ENCODE measurements around the gene RPS15.
A peak's percentile ranks its signal among the peaks of the same experiment; 100 is the strongest.

Gene RPS15

GRCh38 chr19:1396768-1397679 lies 41.2 kb upstream of the RPS15 start:
- Histone ChIP-seq H3K36me3 (ENCODE audit: control insufficient read depth, insufficient read depth, low read length) (no peaks in the 10 kb centered on the region), H3K27me3 (ENCODE audit: control insufficient read depth, insufficient read depth, low read length) (peaks cover 4% of the 10 kb centered on the region), H3K9me3 (ENCODE audit: control insufficient read depth, low read length) (no peaks in the 10 kb centered on the region), H3K9ac (ENCODE audit: low read length) (no peak overlapping the region), H3K4me3 (ENCODE audit: low read length) (no peak overlapping the region), H3K4me1 (ENCODE audit: control insufficient read depth, insufficient read depth, low read length) (peaks cover 25% of the 10 kb centered on the region)

DNA sequence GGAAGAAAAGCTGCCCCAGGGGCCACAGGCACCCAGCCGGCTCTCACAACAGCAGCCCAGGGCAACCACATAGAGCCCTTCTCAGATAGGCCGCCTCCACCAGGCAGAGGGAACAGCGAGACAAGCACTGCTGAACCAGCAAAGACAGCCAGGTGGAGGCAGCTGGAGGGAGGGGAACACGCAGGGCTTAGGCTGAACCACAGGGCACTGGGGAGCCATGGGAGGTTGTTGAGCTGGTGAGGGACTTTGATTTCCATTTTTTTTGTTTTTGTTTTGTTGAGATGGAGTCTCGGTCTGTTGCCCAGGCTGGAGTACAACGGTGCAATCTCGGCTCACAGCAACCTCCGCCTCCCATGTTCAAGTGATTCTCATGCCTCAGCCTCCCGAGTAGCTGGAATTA lies 40.4 kb upstream of the RPS15 start:
- Histone ChIP-seq H3K9me3 (ENCODE audit: control insufficient read depth, low read length) (no peaks in the 10 kb centered on the region), H3K9ac (ENCODE audit: low read length) (no peak overlapping the region), H3K36me3 (ENCODE audit: control insufficient read depth, insufficient read depth, low read length) (no peaks in the 10 kb centered on the region), H3K27me3 (ENCODE audit: control insufficient read depth, insufficient read depth, low read length) (peaks cover 7% of the 10 kb centered on the region), H3K4me1 (ENCODE audit: control insufficient read depth, insufficient read depth, low read length) (peaks cover 25% of the 10 kb centered on the region), H3K4me3 (ENCODE audit: low read length) (no peak overlapping the region)

DNA sequence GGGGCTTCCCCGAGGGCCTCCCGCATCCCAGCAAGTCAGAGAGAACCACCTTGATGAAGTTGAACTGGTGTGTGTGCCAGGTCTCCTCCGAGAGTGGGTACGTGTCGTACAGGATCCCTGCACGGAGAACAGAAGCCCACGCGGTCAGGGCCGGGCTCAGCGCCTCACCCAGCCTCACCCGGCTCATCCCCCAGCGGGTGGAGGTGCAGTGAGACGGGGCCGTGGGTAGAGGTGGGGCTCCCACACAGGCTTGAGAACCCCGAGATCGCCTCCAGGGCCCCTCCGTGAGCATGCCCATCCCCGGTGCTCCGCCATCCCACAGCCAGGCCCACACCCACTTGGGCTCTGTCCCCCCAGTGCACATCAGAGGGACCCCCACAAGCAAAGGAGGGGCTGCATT lies 39.1 kb upstream of the RPS15 start:
- Histone ChIP-seq H3K9ac (ENCODE audit: low read length) (no peak overlapping the region), H3K4me3 (ENCODE audit: low read length) (no peak overlapping the region), H3K36me3 (ENCODE audit: control insufficient read depth, insufficient read depth, low read length) (no peaks in the 10 kb centered on the region), H3K4me1 (ENCODE audit: control insufficient read depth, insufficient read depth, low read length) (peaks cover 25% of the 10 kb centered on the region), H3K9me3 (ENCODE audit: control insufficient read depth, low read length) (no peaks in the 10 kb centered on the region), H3K27me3 (ENCODE audit: control insufficient read depth, insufficient read depth, low read length) (peaks cover 7% of the 10 kb centered on the region)

- H3K4me3 ChIP-seq (ENCODE audit: low read length), result no peak overlapping the region
- H3K4me1 ChIP-seq (ENCODE audit: control insufficient read depth, insufficient read depth, low read length), result peaks cover 25% of the 10 kb centered on the region
- H3K9ac ChIP-seq (ENCODE audit: low read length), result no peak overlapping the region
- H3K36me3 ChIP-seq (ENCODE audit: control insufficient read depth, insufficient read depth, low read length), result no peaks in the 10 kb centered on the region
- H3K9me3 ChIP-seq (ENCODE audit: control insufficient read depth, low read length), result no peaks in the 10 kb centered on the region
- H3K27me3 ChIP-seq (ENCODE audit: control insufficient read depth, insufficient read depth, low read length), result peaks cover 7% of the 10 kb centered on the region
Observed at GRCh38 chr19:1399745-1400144, 38.5 kb upstream of the RPS15 start.

DNA sequence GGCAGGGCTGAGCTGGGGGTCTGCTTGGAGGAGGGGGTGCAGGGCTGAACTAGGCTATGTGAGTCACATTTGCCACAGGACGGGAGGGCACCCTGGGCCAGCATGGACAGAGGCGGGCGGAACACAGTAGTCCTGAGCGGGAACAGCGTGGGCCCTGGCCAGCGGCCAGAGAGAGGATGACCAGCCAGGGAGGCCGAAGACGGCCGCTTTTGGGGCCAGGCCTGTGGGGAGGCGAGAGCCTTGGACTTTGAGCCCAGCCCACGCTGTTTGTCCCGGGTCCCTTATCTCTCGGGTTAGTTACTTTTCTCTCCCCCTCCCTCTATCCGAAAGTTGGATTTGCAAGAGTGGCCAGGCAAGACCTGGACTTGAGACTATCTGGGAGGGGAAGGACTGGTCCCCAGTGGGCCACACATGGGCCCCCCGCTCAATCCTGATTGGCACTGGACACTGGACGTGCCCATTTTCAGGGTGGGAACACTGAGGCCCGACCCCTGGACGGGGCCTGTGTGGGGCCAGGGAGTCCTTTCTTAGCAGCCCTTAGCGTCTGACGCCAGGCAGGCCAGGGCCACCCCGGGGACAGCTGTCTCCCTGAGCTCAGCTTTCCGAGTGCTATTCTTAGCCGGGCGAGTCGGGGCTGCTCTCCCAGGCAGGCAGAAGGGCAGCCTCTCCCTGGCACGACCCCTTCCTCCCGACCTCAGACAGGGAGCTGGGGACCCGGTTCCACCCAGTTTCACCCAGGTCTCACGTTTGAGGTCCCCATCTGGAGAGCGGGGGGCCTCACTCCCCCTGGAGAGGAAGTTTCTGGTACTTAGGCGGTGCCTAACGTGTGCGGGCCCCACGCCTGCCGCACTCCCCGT lies 37.7 kb upstream of the RPS15 start:
- H3K27me3 ChIP-seq (ENCODE audit: control insufficient read depth, insufficient read depth, low read length), result peaks cover 7% of the 10 kb centered on the region
- no peaks in the 10 kb centered on the region for H3K36me3 ChIP-seq (ENCODE audit: control insufficient read depth, insufficient read depth, low read length)
- H3K4me3 ChIP-seq (ENCODE audit: low read length), result no peak overlapping the region
- H3K4me1 ChIP-seq (ENCODE audit: control insufficient read depth, insufficient read depth, low read length), result peaks cover 25% of the 10 kb centered on the region
- H3K9me3 ChIP-seq (ENCODE audit: control insufficient read depth, low read length), result no peaks in the 10 kb centered on the region
- peak overlapping the region; percentile 48 for H3K9ac ChIP-seq (ENCODE audit: low read length)

DNA sequence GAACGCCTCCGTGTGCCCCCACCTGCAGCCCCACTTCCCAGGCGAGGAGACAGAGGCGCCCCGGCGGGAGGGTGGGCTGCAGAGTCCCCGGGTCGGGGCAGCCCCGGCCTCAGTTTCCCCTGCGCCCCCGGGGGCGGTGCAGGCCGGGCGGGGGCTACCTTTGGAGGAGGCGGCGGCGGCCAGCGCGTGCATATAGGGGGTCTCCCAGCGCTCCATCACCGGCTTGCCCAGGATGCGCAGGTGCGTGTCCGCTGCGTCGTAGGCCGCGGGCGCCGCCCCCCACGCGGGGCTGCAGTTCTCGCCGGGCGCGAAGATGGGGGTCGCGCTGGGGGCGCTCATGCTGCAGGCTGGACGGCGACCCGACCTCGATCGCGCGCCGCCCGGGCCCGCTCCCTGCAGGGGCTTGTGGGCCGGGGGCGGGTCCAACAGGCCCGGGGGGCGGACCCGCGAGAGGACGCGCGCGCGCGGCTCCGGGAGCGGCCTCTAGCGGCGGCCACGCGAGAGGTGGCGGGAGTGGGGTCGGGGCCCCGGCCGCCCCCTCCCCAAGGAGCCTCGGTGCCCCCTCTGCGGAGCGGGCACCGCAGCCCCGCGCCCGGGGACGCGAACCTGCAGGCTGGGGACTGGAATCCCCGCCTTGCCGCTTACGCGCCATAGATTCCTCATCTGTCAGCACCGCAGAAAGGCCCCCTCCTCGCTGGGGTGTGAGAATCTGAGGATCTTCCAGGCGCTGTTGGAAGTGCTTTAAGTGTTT lies 36.9 kb upstream of the RPS15 start, which contains the start of gene GAMT:
TSS of gene GAMT (minus strand) at position 405 of the 751 bp plus-strand sequence. CDS start at position 339, 66 bp downstream.
- peaks cover 3% of the 10 kb centered on the region for H3K27me3 ChIP-seq (ENCODE audit: control insufficient read depth, insufficient read depth, low read length)
- H3K9me3 ChIP-seq (ENCODE audit: control insufficient read depth, low read length), result no peaks in the 10 kb centered on the region
- no peak within 1 kb of the TSS for H3K4me3 ChIP-seq (ENCODE audit: low read length)
- no peaks in the 10 kb centered on the region for H3K36me3 ChIP-seq (ENCODE audit: control insufficient read depth, insufficient read depth, low read length)
- H3K9ac ChIP-seq (ENCODE audit: low read length), result peak within 1 kb of the TSS; percentile 48
- H3K4me1 ChIP-seq (ENCODE audit: control insufficient read depth, insufficient read depth, low read length), result peaks cover 17% of the 10 kb centered on the region

DNA sequence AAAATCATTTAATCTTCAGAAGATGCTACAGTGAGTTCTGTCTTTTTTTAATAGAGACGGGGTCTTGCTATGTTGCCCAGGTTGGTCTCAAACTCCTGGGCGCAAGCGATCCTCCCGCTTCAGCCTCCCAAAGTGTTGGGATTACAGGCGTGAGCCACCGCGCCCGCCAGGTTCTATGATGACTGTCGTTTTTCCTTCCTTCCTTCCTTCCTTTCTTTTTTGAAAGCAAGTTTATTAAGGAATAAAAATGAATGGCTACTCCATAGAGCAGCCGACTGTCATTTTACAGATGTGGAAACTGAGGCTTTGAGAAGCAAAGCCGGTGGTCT lies 36.3 kb upstream of the RPS15 start:
- no peaks in the 10 kb centered on the region for H3K9me3 ChIP-seq (ENCODE audit: control insufficient read depth, low read length)
- peaks cover 13% of the 10 kb centered on the region for H3K4me1 ChIP-seq (ENCODE audit: control insufficient read depth, insufficient read depth, low read length)
- H3K27me3 ChIP-seq (ENCODE audit: control insufficient read depth, insufficient read depth, low read length), result peaks cover 3% of the 10 kb centered on the region
- H3K4me3 ChIP-seq (ENCODE audit: low read length), result no peak overlapping the region
- H3K36me3 ChIP-seq (ENCODE audit: control insufficient read depth, insufficient read depth, low read length), result no peaks in the 10 kb centered on the region
- no peak overlapping the region for H3K9ac ChIP-seq (ENCODE audit: low read length)

GRCh38 chr19:1402411-1403070 lies 35.7 kb upstream of the RPS15 start:
- H3K9me3 ChIP-seq (ENCODE audit: control insufficient read depth, low read length), result no peaks in the 10 kb centered on the region
- no peaks in the 10 kb centered on the region for H3K36me3 ChIP-seq (ENCODE audit: control insufficient read depth, insufficient read depth, low read length)
- no peak overlapping the region for H3K9ac ChIP-seq (ENCODE audit: low read length)
- peaks cover 13% of the 10 kb centered on the region for H3K4me1 ChIP-seq (ENCODE audit: control insufficient read depth, insufficient read depth, low read length)
- no peak overlapping the region for H3K4me3 ChIP-seq (ENCODE audit: low read length)
- peaks cover 3% of the 10 kb centered on the region for H3K27me3 ChIP-seq (ENCODE audit: control insufficient read depth, insufficient read depth, low read length)

DNA sequence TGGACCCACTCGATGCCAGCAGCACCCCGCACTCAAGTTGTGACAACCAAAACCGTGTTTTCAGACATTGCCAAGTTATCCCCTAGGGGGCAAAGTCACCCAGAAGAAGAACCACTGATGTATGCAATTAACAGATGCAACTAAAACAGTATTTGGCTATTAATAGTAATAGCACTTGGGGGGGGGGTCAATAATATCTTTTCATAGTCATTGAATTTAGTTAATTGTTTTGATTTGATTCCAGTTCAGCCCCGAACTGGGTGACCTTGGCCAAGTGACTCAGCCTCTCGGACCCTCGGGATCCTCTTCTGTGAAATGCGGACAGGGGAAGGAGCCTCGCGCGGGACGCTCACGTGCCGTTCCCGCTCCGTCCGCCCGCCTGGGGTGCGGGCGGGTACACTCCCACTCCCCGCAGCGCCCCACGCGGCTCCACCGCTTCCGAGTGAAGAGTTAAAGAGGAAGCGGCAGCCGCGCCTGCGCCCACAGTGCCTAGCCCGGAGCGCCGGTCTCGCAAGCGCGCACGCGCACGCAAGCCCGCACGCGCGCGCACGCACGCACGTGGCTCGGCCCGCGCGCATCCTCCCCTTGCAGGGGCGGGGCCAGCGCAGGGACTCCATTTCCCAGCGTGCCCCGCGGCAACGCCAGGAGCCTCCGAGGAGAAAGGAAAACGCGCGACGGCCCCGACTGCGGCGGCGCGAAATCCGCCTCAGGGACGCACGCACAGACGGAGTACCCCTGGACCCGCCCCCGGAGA lies 31.2 kb upstream of the RPS15 start:
- Histone ChIP-seq H3K9me3 (ENCODE audit: control insufficient read depth, low read length) (no peaks in the 10 kb centered on the region), H3K4me1 (ENCODE audit: control insufficient read depth, insufficient read depth, low read length) (peaks cover 30% of the 10 kb centered on the region), H3K9ac (ENCODE audit: low read length) (peak overlapping the region; percentile 59), H3K36me3 (ENCODE audit: control insufficient read depth, insufficient read depth, low read length) (no peaks in the 10 kb centered on the region), H3K27me3 (ENCODE audit: control insufficient read depth, insufficient read depth, low read length) (peaks cover 3% of the 10 kb centered on the region), H3K4me3 (ENCODE audit: low read length) (peak overlapping the region; percentile 56)

DNA sequence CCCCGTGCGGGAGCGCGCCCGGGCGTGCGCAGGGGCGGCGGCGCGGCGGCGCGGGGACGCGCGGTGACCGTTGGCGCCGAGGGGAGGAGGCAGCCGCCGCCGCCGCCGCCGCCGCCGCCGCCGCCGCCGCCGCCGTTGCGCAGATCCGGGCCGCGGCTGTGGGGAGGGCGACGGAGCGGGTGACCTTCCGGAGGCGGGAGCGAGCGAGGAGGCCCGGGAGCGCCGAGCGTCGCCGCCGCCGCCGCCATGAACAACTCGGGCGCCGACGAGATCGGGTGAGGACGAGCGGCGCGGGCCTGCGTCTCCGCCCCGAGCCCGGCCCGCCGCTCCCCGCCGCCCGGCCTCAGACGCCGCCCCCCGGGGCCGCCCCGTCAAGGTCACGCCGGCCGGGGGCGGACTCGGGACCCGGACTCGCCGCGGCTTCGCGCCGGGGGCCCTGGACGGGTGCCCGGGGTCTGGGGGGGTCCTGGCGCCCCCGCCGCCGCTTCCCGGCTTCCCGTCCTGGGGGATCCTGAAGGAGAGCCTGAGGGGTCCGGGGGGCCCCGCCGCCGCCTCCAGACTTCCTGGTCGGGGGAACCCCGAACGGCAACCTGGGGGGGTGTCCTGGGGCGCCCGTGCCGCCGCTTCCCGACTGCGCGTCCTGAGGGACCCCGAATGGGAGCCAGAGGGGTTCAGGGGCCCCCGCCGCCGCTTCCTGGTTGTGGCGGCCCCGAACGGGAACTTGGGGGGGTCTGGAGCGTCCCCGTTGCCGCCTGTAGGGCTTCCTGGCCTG lies 30.5 kb upstream of the RPS15 start, which contains the start of gene DAZAP1:
TSS of gene DAZAP1 (plus strand) at position 59 of the 772 bp plus-strand sequence. CDS start at position 247, 188 bp downstream.
- Histone ChIP-seq H3K9me3 (ENCODE audit: control insufficient read depth, low read length) (no peaks in the 10 kb centered on the region), H3K36me3 (ENCODE audit: control insufficient read depth, insufficient read depth, low read length) (no peaks in the 10 kb centered on the region), H3K27me3 (ENCODE audit: control insufficient read depth, insufficient read depth, low read length) (peaks cover 1% of the 10 kb centered on the region), H3K4me3 (ENCODE audit: low read length) (peak within 1 kb of the TSS; percentile 56), H3K4me1 (ENCODE audit: control insufficient read depth, insufficient read depth, low read length) (peaks cover 38% of the 10 kb centered on the region), H3K9ac (ENCODE audit: low read length) (peak within 1 kb of the TSS; percentile 87)

All from mucosa of stomach (tissue), 1 donor.